Measurements from ENCODE around the gene ZXDC.

ZXDC gene

DNA sequence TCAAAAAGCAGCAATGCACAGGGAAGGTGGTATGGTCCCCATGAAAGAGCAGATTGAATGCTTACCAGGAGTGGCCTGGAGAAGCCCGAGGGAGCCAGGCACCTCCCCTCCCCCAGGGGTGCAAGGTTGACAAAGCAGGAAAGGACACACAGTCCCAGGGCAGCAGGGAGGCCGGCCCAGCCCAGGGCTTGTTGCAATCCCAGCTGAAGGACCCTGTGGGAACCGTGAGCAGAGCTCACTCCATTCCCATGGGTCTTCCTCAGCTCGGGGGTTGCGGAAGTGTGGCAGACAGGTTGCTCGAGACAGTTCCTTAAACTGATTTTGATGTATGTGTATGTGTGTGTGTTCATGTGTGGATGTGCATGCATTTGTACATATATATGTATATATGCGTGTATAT lies 26.0 kb upstream of the ZXDC start:
- no peaks in the 10 kb centered on the region for H3F3A ChIP-seq (ENCODE audit: control insufficient read depth, insufficient read depth)
- H3K79me2 ChIP-seq (ENCODE audit: control insufficient read depth, low read length), result no peaks in the 10 kb centered on the region
- H3K9me3 ChIP-seq (ENCODE audit: control insufficient read depth, insufficient read depth, low read length), result no peaks in the 10 kb centered on the region
- H3K4me1 ChIP-seq (ENCODE audit: control insufficient read depth, low read length), result no peaks in the 10 kb centered on the region
- H4K20me1 ChIP-seq (ENCODE audit: control insufficient read depth, insufficient read depth, low read depth, low read length), result no peaks in the 10 kb centered on the region
- TF ChIP-seq EZH2phosphoT487 (IDR thresholded peaks at IDR 0.05; ENCODE audit: borderline replicate concordance, low read length) (no peak), CTCF (IDR thresholded peaks at IDR 0.05; ENCODE audit: low read depth, low read length, poor library complexity, severe bottlenecking) (no peak)
- H3K27me3 ChIP-seq (ENCODE audit: control insufficient read depth, low read length), result no peaks in the 10 kb centered on the region
- no peak overlapping the region for H3K27ac ChIP-seq (ENCODE audit: low read depth, low read length)
- H3K9me2 ChIP-seq (replicated peaks; ENCODE audit: control insufficient read depth, low read length), result no peaks in the 10 kb centered on the region
- H3K36me3 ChIP-seq (ENCODE audit: control insufficient read depth, low read length), result no peaks in the 10 kb centered on the region
- H3K4me2 ChIP-seq (ENCODE audit: low read length), result no peak overlapping the region
- H3K4me3 ChIP-seq (ENCODE audit: low read length), result no peak overlapping the region

DNA sequence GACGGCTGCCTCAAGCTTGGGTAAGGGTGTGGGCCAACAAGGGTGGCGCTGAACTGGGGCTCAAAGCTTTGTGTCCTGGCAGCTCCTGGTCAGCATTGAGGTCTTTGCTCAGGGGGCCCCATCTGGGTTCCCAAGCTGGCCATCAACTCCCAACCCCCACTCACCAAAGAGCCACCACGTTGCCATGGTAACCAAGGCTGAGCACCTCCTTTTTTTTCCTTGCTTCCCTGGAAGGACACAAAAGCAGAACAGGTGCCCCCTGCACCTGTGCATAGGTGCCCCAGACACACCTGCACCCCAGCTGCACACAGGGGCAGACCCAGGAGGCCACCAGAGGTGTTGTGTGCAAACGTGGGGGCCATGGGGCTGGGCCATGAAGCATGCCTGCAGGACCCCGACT lies 25.4 kb upstream of the ZXDC start:
- no peaks in the 10 kb centered on the region for H3F3A ChIP-seq (ENCODE audit: control insufficient read depth, insufficient read depth)
- H4K20me1 ChIP-seq (ENCODE audit: control insufficient read depth, insufficient read depth, low read depth, low read length), result no peaks in the 10 kb centered on the region
- no peaks in the 10 kb centered on the region for H3K9me3 ChIP-seq (ENCODE audit: control insufficient read depth, insufficient read depth, low read length)
- TF ChIP-seq EZH2phosphoT487 (IDR thresholded peaks at IDR 0.05; ENCODE audit: borderline replicate concordance, low read length), result no peak
- TF ChIP-seq CTCF (IDR thresholded peaks at IDR 0.05; ENCODE audit: low read depth, low read length, poor library complexity, severe bottlenecking), result no peak
- H3K4me1 ChIP-seq (ENCODE audit: control insufficient read depth, low read length), result no peaks in the 10 kb centered on the region
- H3K4me2 ChIP-seq (ENCODE audit: low read length), result no peak overlapping the region
- H3K27ac ChIP-seq (ENCODE audit: low read depth, low read length), result no peak overlapping the region
- H3K79me2 ChIP-seq (ENCODE audit: control insufficient read depth, low read length), result no peaks in the 10 kb centered on the region
- H3K4me3 ChIP-seq (ENCODE audit: low read length), result no peak overlapping the region
- H3K27me3 ChIP-seq (ENCODE audit: control insufficient read depth, low read length), result no peaks in the 10 kb centered on the region
- no peaks in the 10 kb centered on the region for H3K36me3 ChIP-seq (ENCODE audit: control insufficient read depth, low read length)
- H3K9me2 ChIP-seq (replicated peaks; ENCODE audit: control insufficient read depth, low read length), result no peaks in the 10 kb centered on the region

- Histone ChIP-seq H3K4me1 (ENCODE audit: control insufficient read depth, low read length) (no peaks in the 10 kb centered on the region), H3K4me3 (ENCODE audit: low read length) (no peak overlapping the region), H3K9me3 (ENCODE audit: control insufficient read depth, insufficient read depth, low read length) (no peaks in the 10 kb centered on the region), H3K9me2 (replicated peaks; ENCODE audit: control insufficient read depth, low read length) (no peaks in the 10 kb centered on the region), H3K27me3 (ENCODE audit: control insufficient read depth, low read length) (no peaks in the 10 kb centered on the region), H3K36me3 (ENCODE audit: control insufficient read depth, low read length) (no peaks in the 10 kb centered on the region), H3K79me2 (ENCODE audit: control insufficient read depth, low read length) (no peaks in the 10 kb centered on the region), H3K27ac (ENCODE audit: low read depth, low read length) (no peak overlapping the region), H4K20me1 (ENCODE audit: control insufficient read depth, insufficient read depth, low read depth, low read length) (no peaks in the 10 kb centered on the region), H3K4me2 (ENCODE audit: low read length) (no peak overlapping the region), H3F3A (ENCODE audit: control insufficient read depth, insufficient read depth) (no peaks in the 10 kb centered on the region)
- TF ChIP-seq CTCF (IDR thresholded peaks at IDR 0.05; ENCODE audit: low read depth, low read length, poor library complexity, severe bottlenecking), result no peak
- no peak for TF ChIP-seq EZH2phosphoT487 (IDR thresholded peaks at IDR 0.05; ENCODE audit: borderline replicate concordance, low read length)
Observed at GRCh38 chr3:126500016-126500415, 24.3 kb upstream of the ZXDC start.

DNA sequence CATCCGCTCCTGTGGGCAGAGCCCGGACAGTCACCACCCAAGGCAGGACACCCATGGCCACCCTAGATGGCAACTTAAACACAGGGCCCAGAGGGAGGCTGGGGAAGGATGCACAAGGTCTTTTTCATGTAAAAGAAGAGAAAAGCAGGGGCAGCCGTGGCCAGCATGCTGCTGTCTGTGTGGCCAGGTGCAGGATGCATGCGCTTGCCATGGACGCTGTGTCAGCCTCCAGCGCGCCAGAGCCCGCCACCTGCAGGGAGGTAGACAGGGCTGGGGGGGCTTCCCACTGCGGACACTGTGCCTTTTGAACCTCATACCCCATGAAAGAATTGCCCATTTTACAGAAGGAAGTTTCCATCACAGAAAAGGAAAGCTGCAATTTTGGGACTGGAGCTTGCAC lies 23.7 kb upstream of the ZXDC start:
- H3K27me3 ChIP-seq (ENCODE audit: control insufficient read depth, low read length), result no peaks in the 10 kb centered on the region
- H3F3A ChIP-seq (ENCODE audit: control insufficient read depth, insufficient read depth), result no peaks in the 10 kb centered on the region
- no peak overlapping the region for H3K27ac ChIP-seq (ENCODE audit: low read depth, low read length)
- no peaks in the 10 kb centered on the region for H3K4me1 ChIP-seq (ENCODE audit: control insufficient read depth, low read length)
- H3K9me2 ChIP-seq (replicated peaks; ENCODE audit: control insufficient read depth, low read length), result no peaks in the 10 kb centered on the region
- H3K4me2 ChIP-seq (ENCODE audit: low read length), result no peak overlapping the region
- H4K20me1 ChIP-seq (ENCODE audit: control insufficient read depth, insufficient read depth, low read depth, low read length), result no peaks in the 10 kb centered on the region
- H3K79me2 ChIP-seq (ENCODE audit: control insufficient read depth, low read length), result no peaks in the 10 kb centered on the region
- TF ChIP-seq EZH2phosphoT487 (IDR thresholded peaks at IDR 0.05; ENCODE audit: borderline replicate concordance, low read length) (no peak), CTCF (IDR thresholded peaks at IDR 0.05; ENCODE audit: low read depth, low read length, poor library complexity, severe bottlenecking) (no peak)
- no peak overlapping the region for H3K4me3 ChIP-seq (ENCODE audit: low read length)
- H3K9me3 ChIP-seq (ENCODE audit: control insufficient read depth, insufficient read depth, low read length), result no peaks in the 10 kb centered on the region
- no peaks in the 10 kb centered on the region for H3K36me3 ChIP-seq (ENCODE audit: control insufficient read depth, low read length)

All from DOHH2 (cell line).